ENCODE results near the gene TEAD1.

TEAD1 gene

DNA sequence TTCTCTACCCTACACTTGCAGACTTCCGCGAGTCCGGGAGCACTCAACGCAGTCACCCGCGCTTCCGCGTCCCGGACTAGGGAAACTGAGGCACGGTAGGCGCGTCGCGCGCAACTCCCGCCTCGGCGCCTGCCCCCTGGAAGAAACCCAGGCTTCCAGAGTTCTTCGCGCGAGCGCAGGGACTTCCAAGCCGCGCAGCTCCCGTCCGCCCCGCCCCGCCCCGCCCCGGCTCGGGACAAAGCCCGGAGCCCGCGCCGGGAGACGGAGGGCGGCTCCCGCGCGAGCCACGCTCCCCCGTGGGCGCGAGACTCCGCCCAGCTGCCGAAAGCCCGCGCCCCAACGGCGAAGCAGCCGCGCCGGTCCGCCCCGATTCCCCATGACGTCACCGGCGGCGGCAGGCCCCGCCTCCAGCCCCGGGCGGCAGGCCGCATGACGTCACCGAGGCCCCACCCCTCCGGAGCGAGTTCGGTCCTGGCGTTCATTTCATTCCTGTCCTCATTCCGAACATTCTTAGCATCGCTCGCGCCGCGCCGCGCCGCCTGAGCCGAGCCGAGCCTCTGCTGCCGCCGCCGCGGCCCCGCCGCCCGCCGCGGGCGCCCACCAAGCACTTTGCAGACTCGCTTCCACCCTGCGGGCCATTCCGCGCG lies at the start of gene TEAD1:
TSS of gene TEAD1 (plus strand) at position 498 of the 647 bp plus-strand sequence.
- DNase-seq: no peak

- no peak for DNase-seq
Measured at GRCh38 chr11:12624595-12624994, 49.6 kb upstream of the TEAD1 start.

- DNase-seq: no peak
Measured at GRCh38 chr11:12625438-12626071, 48.7 kb upstream of the TEAD1 start.

DNA sequence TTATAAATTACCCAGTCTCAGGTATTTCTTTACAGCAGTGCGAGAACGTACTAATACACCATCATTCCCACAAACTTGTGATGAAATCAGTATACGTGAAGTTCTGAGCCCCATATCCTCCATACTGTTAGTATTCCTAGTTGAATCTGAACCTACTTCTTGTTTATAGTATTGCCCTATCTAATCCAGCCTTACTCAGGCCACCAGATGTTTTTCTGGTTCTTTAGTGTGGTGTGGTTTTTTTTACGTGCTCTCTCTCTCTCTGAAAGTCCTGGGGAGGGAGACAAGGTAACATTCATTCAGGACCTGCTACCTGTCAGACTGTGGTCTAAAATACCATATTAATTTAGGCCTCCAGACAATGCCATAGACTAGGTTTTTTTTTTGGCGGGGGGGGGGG lies 47.6 kb upstream of the TEAD1 start:
- DNase-seq: no peak

GRCh38 chr11:12628314-12628713 lies 45.9 kb upstream of the TEAD1 start:
- no peak for DNase-seq

DNA sequence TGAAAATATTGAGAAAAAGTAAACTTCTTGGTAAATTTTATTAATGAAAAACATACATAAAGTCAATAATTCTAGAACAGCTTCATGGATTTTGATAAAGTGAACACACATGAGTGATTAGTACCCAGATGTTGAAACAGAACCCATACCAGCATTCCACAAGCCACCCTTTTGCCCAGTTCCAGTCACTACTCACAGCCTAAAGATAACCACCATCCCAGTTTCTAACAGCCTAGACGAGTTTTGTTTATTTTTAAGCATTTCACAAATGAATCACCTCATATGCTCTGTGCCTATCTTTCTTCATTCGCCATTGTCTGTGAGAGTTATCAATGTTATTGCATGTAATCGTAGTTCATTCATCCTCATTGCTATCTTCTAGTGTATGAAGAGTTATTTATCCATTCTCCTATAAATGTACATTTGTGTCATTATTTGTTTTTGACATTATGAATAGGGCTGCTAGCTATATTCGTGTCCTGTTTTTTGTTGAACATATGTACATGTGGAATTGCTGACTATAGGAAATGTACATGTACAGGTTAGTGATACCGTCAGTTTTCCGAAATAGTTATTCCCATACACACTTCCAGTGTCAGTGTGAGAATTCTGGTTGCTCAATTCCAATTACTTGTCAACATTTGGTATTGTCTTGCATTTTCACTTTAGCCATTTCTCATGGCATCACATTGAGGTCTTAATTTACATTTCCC lies 44.5 kb upstream of the TEAD1 start:
- DNase-seq: no peak

GRCh38 chr11:12631651-12632050 lies 42.6 kb upstream of the TEAD1 start:
- DNase-seq: no peak

DNA sequence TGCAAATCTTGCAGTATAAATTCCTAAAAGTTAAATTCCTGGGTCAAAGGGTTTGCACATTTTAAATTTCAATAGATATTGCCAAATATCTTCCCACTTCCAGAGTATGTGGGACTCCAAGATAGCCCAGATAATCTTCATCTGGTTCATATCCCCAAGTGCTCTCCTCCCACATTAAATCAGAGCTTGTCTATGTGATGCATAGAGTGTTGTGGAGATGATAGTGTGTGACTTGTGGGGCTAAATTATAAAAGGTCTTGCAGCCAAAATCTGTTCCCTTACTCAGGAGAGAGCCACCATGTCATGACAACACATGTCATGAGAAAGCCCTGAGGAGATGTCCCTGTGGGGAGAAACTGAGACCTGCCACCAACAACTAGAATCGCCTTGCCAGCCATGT lies 39.9 kb upstream of the TEAD1 start:
- no peak for DNase-seq

DNA sequence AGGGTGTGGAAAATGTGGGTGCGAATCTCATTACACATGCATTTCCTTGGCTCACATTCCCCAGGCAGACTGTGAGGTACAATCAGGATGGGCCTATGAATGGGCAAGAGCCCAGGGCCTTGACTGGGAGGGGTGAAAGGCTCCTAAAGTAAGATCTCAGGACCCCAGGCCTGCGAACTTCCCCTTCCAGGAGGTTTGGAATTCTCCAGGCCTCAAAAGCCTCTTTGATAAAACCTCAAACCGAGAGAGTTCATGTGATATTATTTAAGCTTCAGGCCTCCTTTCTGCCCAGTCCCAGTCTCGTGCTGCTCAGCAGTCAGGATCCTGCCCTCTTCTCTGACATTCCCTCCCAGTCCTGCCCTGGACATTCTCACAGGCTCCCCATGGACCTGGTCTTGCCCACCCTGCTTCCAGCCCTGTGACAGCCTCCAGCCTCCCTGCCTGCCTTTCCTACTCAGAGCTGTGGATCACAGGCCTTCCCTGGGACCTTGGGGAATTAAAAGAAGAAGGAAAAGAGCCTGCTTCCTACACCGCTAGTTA lies 37.3 kb upstream of the TEAD1 start:
- no peak for DNase-seq

DNA sequence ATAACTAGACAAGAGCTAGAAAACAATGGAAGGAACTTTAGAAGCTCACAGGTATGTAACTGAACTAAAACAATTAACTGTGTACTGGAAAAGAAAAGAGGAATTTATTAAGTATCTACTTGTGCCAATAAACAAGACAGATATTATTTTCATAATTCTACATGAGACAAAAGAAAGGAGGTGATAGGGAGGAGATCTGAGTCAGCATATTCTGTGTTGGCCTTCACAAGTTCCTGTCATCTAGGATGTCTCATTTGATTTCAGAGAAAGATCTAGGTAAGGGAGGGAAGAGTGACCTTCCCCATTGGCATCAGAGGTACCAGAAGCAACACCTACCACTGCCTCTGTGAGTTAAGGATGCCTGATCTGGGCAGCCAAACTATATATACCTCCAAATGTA lies 34.8 kb upstream of the TEAD1 start:
- DNase-seq: no peak

- no peak for DNase-seq
Measured at GRCh38 chr11:12640355-12640754, 33.9 kb upstream of the TEAD1 start.

- DNase-seq: no peak
Measured at GRCh38 chr11:12640926-12641849, 33.0 kb upstream of the TEAD1 start.

- DNase-seq: no peak
Measured at GRCh38 chr11:12642040-12642439, 32.2 kb upstream of the TEAD1 start.

- DNase-seq: no peak
Measured at GRCh38 chr11:12642806-12643428, 31.3 kb upstream of the TEAD1 start.

DNA sequence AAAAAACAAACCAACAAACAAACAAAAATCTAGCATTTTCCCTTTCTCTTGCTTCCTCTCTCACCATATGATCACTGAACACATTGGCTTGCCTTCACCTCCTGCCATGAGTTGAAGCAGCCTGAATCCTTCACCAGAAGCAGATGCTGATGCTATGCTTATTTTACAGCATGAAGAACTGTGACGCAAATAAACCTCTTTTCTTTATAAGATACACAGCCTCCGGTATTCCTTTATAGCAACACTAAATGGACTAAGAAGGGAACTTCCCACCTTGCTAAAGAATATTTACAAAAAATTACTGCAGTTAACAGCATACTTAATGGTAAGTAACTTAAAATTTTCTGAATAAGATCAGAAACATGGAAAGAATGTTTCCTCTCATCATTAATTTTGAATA lies 27.7 kb upstream of the TEAD1 start:
- no peak for DNase-seq

- DNase-seq: no peak
Measured at GRCh38 chr11:12653729-12654128, 20.5 kb upstream of the TEAD1 start.

DNA sequence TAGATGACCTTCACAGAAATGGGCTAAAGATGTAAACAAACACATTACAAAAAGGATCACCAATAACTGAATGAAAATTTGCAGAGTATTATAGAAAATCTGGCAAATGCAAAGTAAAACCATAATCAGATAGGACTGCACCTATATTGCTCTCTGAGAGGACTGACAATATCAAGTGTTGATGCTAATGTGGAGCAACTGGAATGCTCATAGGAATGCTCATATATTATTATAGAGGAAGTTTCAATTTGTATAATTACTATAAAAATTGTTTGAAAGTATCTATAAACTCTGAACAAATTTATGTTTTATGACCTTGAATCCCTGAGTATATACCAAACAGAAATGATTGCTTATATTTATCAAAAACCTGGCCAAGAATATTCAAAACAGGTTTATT lies 18.4 kb upstream of the TEAD1 start:
- DNase-seq: no peak

DNA sequence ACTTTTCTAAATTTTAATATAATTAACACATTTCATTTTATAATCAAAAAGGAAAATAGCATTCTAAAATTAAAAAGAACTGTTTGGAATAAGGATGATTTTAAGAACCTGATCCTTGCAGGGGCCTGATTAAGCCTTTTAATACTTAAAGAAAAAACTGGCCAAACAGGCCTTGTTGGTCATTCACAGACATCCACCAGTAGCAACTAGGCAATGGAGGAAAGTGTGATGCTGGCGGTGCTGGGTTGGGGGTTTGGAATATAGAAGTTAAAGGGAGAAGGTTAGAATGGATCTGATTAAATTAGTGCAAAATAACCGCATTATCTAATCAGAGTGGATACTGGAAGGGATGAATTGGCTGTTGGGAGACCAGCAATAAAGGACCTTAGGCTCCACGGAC lies 16.9 kb upstream of the TEAD1 start:
- DNase-seq: no peak

DNA sequence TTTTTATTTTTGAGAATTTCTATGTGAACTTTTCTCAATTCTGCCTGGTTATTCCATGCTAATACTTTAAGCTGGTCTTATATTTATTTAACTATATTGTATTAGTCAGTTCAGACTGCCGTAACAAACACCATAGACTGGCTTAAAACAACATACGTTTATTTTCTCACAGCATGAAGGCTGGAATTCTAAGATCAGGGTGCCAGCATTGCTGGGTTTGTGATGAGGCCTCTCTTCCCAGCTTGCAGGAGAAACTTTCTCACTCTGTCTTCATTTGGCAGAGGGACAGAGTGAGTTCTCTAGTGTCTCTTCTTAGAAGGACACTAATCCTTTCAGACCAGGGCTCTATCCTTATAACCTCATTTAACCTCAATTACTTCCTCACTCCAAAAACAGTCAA lies 16.2 kb upstream of the TEAD1 start:
- DNase-seq: no peak

GRCh38 chr11:12662101-12662689 lies 12.0 kb upstream of the TEAD1 start:
- no peak for DNase-seq

- no peak for DNase-seq
Measured at GRCh38 chr11:12664385-12664784, 9.8 kb upstream of the TEAD1 start.

DNA sequence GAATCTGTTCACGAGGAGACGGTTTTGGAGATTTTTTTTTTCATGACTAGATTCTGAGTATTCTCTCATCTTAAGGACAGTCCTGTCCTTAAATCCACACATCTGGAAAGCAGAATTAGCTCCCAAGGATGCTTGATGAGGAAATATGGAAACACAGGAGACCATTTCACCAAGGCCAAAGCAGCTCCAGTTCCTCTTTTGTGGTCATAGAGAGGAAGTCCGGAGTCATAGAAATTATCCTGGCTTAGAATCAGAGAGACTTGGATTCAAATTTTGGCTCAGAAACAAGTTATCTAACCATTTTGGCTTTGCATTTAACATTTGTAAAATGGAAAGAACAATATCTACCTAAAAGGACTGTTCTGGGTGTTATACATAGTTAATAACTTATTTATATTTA lies 7.3 kb upstream of the TEAD1 start:
- peak in 1 of 2 experiments; percentile 25 for DNase-seq

Measured in AML-193 (cell line).